ENCODE results near the gene RGS10. TPM values are rescaled to one million over a fixed set of nuclear protein-coding genes. Genes with fewer than 3 reads are reported as not detected.

Gene RGS10
- total RNA-seq, 1 experiment from 2014 or later, result 10.6 TPM

DNA sequence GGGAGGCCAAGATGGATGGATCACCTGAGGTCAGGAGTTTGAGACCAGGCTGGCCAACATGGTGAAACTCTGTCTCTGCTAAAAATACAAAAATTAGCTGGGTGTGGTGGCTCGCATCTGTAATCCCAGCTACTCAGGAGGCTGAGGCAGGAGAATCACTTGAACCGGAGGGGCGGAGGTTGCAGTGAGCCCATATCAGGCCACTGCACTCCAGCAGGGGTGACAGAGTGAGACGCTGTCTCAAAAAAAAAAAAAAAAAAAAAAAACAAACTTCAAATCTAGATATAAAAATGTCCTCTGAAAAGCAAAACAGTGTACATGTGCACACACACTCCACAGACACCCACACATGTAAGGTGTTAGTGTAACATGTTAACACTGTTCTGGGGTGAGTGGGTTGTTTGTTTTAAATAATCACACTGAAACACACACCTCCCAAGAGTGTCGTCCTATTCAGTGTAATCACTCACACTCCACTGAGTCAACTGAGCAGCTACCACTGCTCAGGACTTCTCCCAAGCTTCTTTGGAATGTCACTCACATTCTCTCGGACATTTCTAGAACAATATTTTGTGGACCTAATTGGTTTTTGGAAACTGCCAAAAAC, 12.8 kb upstream of the RGS10 start:
- H3K36me3 Mint-ChIP-seq (ENCODE audit: insufficient read depth in 1 of 3, low read depth in 3 of 3), result 0 out of 7 replicates have a peak, but pooled peaks cover 0 to 3% (median 0%) of the 10 kb centered on the region in 3 experiments
- Histone ChIP-seq H3K14ac (ENCODE audit: insufficient read depth, low read length) (no peak overlapping the region), H3T11ph (ENCODE audit: low read length) (no peak overlapping the region), H4K5ac (ENCODE audit: insufficient read length, low read depth, low read length) (no peak overlapping the region), H4K8ac (replicated peaks; ENCODE audit: insufficient read length, low read depth, low read length) (no peak overlapping the region), H2BK20ac (ENCODE audit: low read depth, low read length, poor library complexity, severe bottlenecking) (no peak overlapping the region), H3K27ac (ENCODE audit: insufficient read length, low read depth, low read length) (no peak overlapping the region), H3K79me2 (ENCODE audit: insufficient read depth, low read length) (no peaks in the 10 kb centered on the region), H3K9ac (ENCODE audit: extremely low read depth, insufficient read length, low read length) (no peak overlapping the region), H3K56ac (ENCODE audit: insufficient read length, low read depth, low read length) (no peak overlapping the region), H2BK5ac (ENCODE audit: insufficient read length, low read length) (no peak overlapping the region), H2BK12ac (ENCODE audit: insufficient read length, low read depth, low read length) (no peak overlapping the region), H3K79me1 (ENCODE audit: insufficient read depth, low read depth, low read length, poor library complexity, severe bottlenecking) (no peaks in the 10 kb centered on the region), H3K27me3 (ENCODE audit: insufficient read depth, low read length) (no peaks in the 10 kb centered on the region), H3K18ac (ENCODE audit: insufficient read length, low read depth, low read length) (no peak overlapping the region), H4K20me1 (ENCODE audit: control insufficient read depth, insufficient read depth, insufficient read length) (no peaks in the 10 kb centered on the region), H3K4me2 (ENCODE audit: insufficient read depth, insufficient read length, low read length) (no peak overlapping the region), H3K4me1 (ENCODE audit: insufficient read depth, low read length) (no peaks in the 10 kb centered on the region), H3K23ac (ENCODE audit: insufficient read length, low read depth, low read length) (no peak overlapping the region), H4K91ac (ENCODE audit: insufficient read length, low read depth, low read length) (no peak overlapping the region), H2AK5ac (ENCODE audit: insufficient read length, low read length) (no peak overlapping the region), H3K4ac (ENCODE audit: low read depth, low read length) (no peak overlapping the region), H2BK15ac (ENCODE audit: low read depth, low read length) (no peak overlapping the region), H2BK120ac (ENCODE audit: low read depth, low read length, poor library complexity, severe bottlenecking) (no peak overlapping the region), H2AFZ (ENCODE audit: low read length) (no peak overlapping the region), H3K23me2 (ENCODE audit: insufficient read length, low read depth, low read length, poor library complexity, severe bottlenecking) (no peaks in the 10 kb centered on the region), H3K9me3 (ENCODE audit: control insufficient read depth, low read depth, low read length) (no peaks in the 10 kb centered on the region)
- WGBS (ENCODE audit: extremely low coverage, insufficient read length, low lambda C conversion rate), result no CpG with 5 or more reads among the region's 6 CpGs
- peaks cover 2 to 3% of the 10 kb centered on the region in 2 experiments; a peak in 3 of 5 replicates for H3K9me3 Mint-ChIP-seq
- no peak overlapping the region for H3K27ac Mint-ChIP-seq
- H3K4me1 Mint-ChIP-seq, result peaks cover 4 to 11% of the 10 kb centered on the region in 2 experiments; a peak in 3 of 4 replicates
- TF ChIP-seq, protein P1, sequence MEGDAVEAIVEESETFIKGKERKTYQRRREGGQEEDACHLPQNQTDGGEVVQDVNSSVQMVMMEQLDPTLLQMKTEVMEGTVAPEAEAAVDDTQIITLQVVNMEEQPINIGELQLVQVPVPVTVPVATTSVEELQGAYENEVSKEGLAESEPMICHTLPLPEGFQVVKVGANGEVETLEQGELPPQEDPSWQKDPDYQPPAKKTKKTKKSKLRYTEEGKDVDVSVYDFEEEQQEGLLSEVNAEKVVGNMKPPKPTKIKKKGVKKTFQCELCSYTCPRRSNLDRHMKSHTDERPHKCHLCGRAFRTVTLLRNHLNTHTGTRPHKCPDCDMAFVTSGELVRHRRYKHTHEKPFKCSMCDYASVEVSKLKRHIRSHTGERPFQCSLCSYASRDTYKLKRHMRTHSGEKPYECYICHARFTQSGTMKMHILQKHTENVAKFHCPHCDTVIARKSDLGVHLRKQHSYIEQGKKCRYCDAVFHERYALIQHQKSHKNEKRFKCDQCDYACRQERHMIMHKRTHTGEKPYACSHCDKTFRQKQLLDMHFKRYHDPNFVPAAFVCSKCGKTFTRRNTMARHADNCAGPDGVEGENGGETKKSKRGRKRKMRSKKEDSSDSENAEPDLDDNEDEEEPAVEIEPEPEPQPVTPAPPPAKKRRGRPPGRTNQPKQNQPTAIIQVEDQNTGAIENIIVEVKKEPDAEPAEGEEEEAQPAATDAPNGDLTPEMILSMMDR (conservative IDR thresholded peaks at IDR 0.05), result no peak
- H3K27me3 Mint-ChIP-seq (ENCODE audit: low read depth), result no peaks in the 10 kb centered on the region; the same call in 1 of the 2 replicates
- no peak for DNase-seq
- H3K4me3 Mint-ChIP-seq, result no peak overlapping the region
